GM21619 (cell line): Measurements from ENCODE around the gene RGR.
A peak's percentile ranks its signal among the peaks of the same experiment; 100 is the strongest.

ENCODE experiments used
- ATAC-seq: cut with Tn5 transposase; IDR thresholded peaks from one replicate; pipeline ENCODE4 v1.9.1; 2021; ENCODE audit not compliant: unreplicated experiment

Gene RGR

GRCh38 chr10:84293171-84293570, 48.3 kb downstream of the RGR start:
- no peak for ATAC-seq

GRCh38 chr10:84293574-84294016, 48.7 kb downstream of the RGR start:
- no peak for ATAC-seq

GRCh38 chr10:84294766-84295447, 50.1 kb downstream of the RGR start:
- peak; percentile 64 for ATAC-seq

GRCh38 chr10:84296091-84296981, 51.5 kb downstream of the RGR start:
- no peak for ATAC-seq

GRCh38 chr10:84298057-84298456, 53.2 kb downstream of the RGR start:
- no peak for ATAC-seq

- ATAC-seq = no peak
Measured at GRCh38 chr10:84302223-84302622, 57.4 kb downstream of the RGR start.

GRCh38 chr10:84306751-84307384, 62.0 kb downstream of the RGR start:
- ATAC-seq = no peak

- ATAC-seq = no peak
Measured at GRCh38 chr10:84308021-84308420, 63.2 kb downstream of the RGR start.

- peak; percentile 60 for ATAC-seq
Measured at GRCh38 chr10:84308481-84309304, 63.8 kb downstream of the RGR start.
